DMS79 treated with DMSO at 0.1 percent for 48 hours (cell line): ENCODE results near the gene ARHGAP26.
"Not testable (repeated sequence)": the region's sequence is repeated elsewhere in the genome, so short reads cannot be mapped to it uniquely, and the experiment has no call there.

Source experiments
- DNase-seq: peaks from one replicate; lab custom pipeline; 2025; lab: John Stamatoyannopoulos, UW

ARHGAP26 gene

DNA sequence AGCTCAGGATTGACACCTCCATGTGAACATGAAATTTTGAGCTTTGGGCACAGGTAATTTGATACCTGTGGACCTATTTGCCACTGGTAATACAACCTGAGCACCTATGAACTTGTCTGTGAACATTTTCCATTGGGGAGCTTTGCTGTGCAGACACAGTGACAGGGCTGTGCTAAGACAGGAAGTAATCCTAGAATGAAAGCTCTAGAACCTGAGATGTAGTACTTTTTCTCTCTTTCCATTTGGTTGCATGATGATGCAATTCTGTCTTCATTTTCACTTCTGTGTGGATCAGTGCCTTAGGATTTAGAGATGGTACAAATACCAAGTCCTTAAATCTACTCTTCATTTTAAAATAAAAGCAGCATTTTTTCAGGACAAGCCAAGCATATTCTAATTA lies 416.4 kb downstream of the ARHGAP26 start:
- no peak for DNase-seq

DNA sequence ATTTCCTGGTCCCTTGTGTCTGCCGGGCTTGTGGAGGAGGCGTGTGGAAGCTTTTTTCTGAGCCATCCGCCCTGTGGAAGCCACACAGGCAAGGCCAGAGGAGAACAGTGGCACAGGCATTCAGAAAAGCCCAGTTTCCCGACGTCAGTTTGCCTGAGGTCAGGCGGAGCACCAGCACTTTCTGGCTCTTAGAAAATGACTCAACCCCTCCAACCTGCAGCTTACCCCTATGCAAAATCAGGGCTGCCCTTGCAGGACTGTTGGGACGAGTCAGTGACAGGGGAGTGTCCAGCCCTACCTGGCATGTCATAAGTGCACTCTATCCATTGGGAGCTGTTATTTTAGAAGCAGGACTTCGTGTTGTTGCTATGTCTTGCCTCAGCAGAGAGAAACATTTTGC lies 417.3 kb downstream of the ARHGAP26 start:
- no peak for DNase-seq

GRCh38 chr5:143188083-143188482 lies 417.9 kb downstream of the ARHGAP26 start:
- no peak for DNase-seq

DNA sequence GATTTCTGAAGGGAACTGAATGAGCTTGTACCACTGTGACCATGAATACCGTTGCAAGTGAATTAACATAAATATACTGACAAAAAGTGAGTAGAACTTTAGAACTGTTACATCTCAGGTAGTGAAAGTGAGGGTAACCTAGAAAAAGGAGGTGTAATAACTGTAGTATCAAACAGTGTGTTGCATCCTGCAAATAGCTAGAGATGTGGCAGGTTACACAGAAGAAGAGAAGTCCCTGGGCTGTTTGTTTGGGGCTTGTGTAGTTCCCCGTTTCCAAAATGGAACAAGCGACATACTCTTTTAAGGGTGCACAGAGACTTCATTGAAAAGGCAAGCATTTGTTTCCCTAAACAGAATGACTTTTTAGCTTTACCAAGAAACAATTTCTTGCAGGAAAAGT lies 418.5 kb downstream of the ARHGAP26 start:
- DNase-seq = no peak

DNA sequence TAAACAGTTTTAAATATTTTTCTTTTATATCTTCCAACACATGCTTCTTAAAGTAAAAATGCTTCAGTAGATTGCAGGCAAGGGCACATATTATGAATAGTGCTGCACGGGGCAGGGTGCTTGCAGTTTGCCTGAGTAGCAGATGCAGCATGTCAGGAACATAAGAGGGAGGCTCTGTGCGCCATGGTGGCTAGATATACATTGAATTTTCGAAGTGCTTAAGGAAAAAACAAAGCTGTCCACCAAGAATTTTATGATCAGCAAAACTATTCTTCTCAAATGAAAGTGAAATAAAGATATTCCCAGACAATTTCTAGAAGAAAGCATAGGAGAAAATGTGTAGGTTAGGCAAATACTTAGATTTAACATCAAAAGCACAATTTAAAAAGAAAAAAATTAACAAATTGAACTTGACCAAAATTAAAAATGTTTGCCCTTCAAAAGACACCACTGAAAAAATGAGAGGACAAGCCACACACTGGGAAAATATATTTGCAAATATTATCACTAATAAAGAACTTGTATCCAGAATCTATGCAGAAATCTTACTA lies 420.2 kb downstream of the ARHGAP26 start:
- no peak for DNase-seq

- DNase-seq = no peak
These were observed 421.5 kb downstream of the ARHGAP26 start for GRCh38 chr5:143191720-143192119.

GRCh38 chr5:143192191-143192900 lies 422.2 kb downstream of the ARHGAP26 start:
- DNase-seq = no peak

- DNase-seq = no peak
These were observed 424.0 kb downstream of the ARHGAP26 start for GRCh38 chr5:143194206-143194605.

DNA sequence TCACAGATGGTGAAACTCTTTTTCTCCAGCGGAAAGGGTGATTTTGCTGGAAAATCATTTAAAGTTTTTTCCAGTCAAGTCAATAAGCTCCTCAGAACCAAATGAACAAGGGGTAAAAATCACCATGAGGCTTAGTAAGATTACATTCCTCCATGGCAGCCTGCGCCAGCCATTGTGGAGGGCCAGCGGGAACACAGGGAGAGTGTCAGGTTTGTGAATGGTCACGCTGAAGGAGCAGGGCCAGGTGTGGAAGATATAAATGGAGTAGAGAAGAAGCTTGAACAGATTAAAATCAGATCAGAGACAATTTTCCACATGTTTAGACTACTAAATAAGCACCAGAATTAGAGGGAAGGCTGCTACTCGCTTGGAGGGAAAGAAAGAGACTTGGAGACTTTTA lies 424.5 kb downstream of the ARHGAP26 start:
- DNase-seq = no peak

GRCh38 chr5:143195491-143195890 lies 425.3 kb downstream of the ARHGAP26 start:
- no peak for DNase-seq

GRCh38 chr5:143196601-143197259 lies 426.6 kb downstream of the ARHGAP26 start:
- no peak for DNase-seq

GRCh38 chr5:143197260-143197656 lies 427.1 kb downstream of the ARHGAP26 start:
- DNase-seq = no peak

DNA sequence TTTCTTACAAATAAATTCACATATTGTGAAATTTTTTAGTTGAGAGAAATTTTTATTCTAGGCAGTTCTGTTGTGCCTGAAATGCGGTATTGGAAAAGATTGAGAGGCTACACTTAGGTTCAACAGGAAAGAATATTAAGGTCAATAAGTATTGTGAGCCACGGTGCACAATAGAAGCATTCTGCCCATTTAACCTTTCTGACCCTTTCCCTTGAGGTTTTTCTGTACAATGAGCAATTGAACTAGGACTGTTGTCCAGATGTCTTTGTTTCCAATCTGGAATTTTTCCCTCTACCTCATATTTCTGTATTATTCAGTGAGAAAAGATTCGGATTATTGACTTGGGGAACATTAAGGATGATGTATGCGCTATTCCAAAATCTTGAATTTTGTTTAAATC lies 428.2 kb downstream of the ARHGAP26 start:
- no peak for DNase-seq

GRCh38 chr5:143199161-143199560 lies 429.0 kb downstream of the ARHGAP26 start:
- no peak for DNase-seq

DNA sequence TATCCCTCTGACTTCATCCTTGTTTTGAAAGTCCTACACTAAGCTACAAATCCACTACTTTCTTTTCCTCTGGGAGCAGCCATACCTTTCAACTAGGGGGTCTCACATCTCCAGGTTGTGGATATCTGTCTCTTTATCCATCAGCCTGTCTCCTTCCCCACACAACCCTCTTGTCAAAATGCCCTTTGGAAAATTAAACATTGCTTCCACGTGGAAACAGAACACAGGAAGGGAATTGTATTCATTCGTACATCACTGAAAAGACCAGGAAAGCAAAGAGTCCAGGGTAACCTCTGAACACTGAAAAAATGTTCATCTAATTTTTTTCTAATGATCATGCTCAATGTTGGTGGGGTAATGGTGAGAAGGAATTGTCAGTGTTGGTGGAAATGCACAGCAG lies 429.7 kb downstream of the ARHGAP26 start:
- no peak for DNase-seq

- peak; percentile 3 for DNase-seq
These were observed 430.7 kb downstream of the ARHGAP26 start for GRCh38 chr5:143200781-143201398.

DNA sequence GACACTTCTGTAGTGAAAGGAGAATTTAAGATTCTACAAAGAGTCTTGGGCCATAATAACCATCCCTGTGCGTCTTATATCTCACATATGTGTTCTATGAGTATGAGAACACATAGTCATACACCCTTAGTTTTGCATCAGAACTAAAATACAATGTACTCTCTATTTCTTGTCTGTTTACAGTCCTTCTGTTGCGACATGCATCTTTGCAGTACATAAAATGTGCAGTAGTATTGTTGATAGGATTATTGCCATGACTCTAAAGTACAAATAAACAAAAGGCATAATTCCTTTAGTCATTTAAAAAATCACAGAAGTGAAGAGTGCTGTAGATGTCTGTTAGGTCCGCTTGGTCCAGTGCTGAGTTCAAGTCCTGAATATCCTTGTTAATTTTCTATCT lies 431.4 kb downstream of the ARHGAP26 start:
- DNase-seq = no peak

DNA sequence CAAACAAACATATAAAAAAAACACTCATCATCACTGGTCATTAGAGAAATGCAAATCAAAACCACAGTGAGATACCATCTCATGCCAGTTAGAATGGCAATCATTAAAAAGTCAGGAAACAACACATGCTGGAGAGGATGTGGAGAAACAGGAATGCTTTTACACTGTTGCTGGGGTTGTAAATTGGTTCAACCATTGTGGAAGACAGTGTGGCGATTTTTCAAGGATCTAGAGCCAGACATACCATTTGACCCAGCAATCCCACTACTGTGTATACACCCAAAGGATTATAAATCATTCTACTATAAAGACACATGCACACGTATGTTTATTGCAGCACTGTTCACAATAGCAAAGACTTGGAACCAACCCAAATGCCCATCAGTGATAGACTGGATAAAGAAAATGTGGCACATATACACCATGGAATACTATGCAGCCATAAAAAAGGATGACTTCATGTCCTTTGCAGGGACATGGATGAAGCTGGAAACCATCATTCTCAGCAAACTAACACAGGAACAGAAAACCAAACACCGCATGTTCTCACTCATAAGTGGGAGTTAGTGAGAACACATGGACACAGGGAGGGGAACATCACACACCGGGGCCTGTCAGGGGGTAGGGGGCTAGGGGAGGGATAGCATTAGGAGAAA lies 433.3 kb downstream of the ARHGAP26 start:
- not testable (repeated sequence) for DNase-seq

GRCh38 chr5:143204474-143205246 lies 434.5 kb downstream of the ARHGAP26 start:
- no peak for DNase-seq

DNA sequence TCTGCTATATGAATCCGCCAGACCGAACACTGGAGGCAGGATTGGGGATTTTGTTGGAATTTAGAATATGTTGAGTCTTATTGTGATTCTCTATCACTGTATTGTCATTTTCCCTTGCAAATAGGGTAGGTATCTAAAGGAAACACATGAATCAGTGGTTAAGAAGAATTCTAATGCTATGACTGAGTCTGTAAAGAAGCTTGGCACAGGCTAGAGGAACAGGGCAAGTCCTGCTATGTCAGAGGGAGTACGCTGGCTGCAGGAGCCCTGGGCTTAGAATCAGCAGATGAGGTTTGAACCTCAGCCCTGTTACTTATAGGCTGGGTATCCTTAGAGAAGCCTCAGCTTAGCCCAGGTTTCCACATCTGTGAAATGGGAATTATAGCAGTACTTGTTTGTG lies 435.2 kb downstream of the ARHGAP26 start:
- no peak for DNase-seq

- no peak for DNase-seq
These were observed 435.7 kb downstream of the ARHGAP26 start for GRCh38 chr5:143205883-143206195.
